OCI-M1 (cell line): ENCODE results near the gene ALG8.
A peak's percentile ranks its signal among the peaks of the same experiment; 100 is the strongest.
"Not testable (repeated sequence)": the region's sequence is repeated elsewhere in the genome, so short reads cannot be mapped to it uniquely, and the experiment has no call there.

Experiments used
- DNase-seq: peaks from one replicate; lab custom pipeline; 2025; lab: John Stamatoyannopoulos, UW

ALG8 gene

DNA sequence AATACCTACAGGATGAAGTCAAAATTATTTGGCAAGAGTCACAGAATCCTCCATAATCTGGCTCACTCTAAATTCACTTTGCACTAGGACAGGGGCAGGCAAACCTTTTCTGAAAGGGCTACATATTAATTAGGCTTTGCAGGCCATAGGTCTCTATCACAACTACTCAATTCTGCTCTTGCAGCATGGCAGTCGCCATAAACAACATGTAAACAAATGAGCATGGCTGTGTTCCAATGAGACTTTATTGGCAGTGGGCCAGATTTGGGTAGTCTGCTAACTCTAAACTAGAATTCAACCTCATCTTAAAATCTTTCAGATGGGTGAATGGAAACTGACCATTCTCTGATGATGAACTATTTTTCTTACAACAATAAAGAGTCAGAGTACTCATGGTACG is 70.0 kb downstream of the ALG8 start:
- DNase-seq = no peak

DNA sequence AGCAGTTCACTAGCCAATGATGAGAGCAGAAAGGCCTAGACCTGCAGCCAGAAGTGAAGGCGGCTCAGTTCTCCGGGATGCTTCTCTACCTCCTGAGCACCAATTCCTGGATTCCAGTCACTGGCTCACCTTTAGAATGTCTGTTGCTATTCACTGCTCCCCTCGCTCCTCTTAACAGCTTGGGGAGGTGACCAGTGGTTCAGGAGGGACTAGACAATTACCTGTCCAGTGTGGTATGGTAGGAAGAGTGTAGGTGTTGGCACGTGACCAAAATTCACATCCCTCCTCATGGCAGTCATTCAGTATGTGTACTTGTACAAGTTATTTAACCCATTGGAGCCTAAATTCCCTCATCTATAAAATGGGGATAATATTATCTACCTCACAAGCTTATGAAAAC is 71.7 kb downstream of the ALG8 start:
- DNase-seq = no peak

DNA sequence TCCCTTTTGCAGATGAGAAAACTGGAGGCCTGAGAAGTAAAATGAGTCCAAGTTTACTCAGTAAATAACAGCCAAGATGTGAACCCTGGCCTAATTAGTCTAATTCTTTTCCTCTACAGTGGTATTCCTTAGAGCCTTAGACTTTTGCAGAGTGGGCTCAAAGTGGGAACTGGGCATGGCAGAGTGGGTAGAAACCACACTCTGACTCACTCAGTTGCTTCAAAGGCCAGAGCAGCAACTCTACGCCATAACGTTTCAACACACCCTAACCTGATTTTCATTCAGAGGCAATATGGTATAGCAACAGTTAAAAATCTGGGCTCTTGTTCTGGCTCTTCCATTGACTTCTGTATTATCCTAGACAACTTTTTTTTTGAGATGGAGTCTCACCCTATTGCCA is 73.0 kb downstream of the ALG8 start:
- DNase-seq = no peak

DNA sequence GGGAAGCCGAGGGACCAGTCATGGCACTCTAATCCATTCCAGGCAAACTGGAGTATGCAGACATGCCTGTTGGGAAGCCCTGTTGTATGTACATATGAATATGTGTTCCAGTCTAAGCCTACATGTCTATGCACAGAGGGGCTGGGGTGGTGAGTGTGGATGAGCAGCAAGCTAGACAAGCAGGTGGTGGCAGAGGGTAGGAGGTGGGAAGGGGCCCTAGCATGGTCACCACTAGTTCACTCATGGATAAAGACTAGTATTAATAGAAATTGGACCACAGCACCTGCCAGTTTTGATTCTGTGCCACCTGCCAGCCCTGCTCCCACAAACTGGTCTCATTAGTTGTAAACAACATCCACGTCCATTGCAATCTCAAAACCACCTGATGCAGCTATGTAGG is 74.2 kb downstream of the ALG8 start:
- no peak for DNase-seq

DNA sequence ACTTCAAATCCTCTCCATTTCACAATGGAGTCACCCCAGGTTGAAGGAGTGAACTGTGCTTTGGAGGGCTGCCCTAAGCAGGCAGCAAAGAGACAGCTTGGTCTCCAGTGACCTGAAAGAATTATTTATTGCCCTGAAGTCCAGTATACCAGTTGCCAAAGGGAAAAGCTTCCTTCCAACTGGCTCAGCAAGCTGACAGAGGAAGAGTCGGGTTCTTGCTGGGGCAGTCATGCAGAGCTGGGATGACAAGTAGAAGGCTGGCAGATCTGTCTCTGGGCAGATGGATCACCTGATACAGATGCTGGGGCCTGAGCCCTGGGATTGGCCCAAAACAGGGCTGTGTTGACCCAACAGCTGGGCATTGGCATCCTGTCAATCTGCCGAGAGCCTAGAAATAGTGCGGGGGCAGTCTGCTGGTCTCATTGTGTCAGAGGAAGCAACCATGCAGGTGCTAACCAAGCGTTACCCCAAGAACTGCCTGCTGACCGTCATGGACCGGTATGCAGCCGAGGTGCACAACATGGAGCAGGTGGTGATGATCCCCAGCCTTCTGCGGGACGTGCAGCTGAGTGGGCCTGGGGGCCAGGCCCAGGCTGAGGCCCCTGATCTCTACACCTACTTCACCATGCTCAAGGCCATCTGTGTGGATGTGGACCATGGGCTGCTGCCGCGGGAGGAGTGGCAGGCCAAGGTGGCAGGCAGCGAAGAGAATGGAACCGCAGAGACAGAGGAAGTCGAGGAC is 75.8 kb downstream of the ALG8 start, which contains the start of gene THRSP:
TSS of gene THRSP (plus strand) at position 422 of the 742 bp plus-strand sequence. CDS start at position 443, 21 bp downstream.
- no peak for DNase-seq

DNA sequence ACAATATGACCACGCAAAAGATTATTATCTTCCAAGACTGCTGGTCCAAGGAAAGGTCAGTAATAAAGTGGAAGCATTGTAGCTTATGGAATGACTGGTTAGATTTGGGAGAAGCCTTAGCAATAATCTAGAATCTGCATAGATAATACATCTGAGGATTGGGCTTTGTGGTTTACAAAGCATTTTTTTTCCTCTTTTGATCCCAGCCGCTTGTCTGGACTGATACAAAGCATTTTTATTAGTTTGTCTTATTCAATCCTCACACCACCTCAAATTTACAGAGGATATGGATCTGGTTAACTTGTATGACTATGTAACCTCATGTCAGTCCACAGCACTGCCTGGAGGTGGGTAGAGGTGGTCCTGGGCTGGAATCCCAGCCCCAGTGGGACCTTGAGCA is 76.8 kb downstream of the ALG8 start:
- peak; percentile 53 for DNase-seq

DNA sequence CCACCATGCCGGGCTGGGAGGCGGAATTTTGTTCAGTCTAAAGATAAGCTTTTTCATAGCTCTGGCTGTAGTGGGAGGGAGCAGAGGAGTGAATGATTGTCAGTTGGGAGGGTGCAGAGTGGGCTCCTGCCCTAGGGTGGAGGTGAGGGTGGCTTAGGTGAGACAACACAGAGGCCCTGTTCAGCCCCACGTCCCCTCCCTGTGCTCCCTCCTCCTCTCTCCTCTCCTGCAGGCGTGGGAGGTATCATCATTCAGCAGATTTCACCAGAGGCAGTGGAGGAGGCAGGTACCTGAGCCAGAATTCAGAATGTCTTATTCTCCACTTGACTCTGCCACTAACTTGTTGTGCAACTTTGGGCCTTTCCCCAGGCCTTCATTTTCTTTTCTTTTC is 77.5 kb downstream of the ALG8 start:
- peak; percentile 77 for DNase-seq

DNA sequence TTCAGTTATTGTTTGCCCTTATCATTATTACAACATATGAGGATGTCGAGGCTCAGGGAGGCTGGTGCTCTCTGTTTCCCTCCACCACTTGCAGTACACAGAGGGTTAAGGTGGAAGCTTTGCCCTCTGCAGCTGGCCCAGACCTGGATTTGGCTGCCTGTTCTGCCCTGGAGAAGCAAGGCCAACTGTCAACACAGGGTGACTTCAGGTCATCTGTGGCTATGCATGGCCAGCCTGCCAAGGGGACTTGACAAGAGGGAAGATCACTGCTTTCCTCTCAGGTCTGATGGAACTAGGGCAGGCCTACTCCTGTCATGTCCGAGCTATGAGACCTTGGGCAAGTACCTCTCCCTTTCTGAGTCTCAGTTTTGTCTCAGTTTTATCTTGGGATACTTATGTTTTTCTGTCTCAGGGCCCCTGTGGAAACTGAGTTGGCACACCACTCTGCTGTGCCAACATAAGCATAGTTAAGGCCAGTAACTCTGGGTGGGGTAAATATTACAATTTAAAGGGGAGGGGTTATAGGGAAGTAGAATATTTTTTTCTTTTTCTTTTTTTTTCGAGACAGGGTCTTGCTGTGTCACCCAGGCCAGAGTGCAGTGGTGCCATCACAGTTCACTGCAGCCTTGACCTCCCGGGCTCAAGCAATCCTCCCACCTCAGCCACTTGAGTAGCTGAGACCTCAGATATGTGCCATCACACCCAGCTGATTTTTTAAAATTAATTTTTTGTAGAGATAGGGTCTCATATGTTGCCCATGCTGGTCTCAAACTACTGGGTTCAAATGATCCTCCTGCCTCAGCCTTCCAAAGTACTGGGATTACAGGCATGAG is 78.1 kb downstream of the ALG8 start:
- peak; percentile 69 for DNase-seq

DNA sequence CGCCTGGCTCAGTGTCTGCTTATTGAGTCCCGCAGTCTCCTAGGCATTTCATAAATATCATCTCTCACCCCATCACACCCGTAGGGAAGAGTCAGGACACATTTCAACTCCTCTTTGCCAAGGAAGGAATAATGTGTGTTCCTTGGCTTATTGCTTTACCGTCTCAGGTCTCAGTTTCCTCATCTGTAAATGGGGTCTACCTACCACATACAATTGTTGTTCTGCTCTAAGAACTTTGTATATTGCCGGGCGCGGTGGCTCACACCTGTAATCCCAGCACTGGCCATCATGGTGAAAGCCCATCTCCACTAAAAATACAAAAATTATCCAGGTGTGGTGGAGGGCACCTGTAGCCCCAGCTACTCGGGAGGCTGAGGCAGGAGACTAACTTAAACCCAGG is 78.9 kb downstream of the ALG8 start:
- no peak for DNase-seq

DNA sequence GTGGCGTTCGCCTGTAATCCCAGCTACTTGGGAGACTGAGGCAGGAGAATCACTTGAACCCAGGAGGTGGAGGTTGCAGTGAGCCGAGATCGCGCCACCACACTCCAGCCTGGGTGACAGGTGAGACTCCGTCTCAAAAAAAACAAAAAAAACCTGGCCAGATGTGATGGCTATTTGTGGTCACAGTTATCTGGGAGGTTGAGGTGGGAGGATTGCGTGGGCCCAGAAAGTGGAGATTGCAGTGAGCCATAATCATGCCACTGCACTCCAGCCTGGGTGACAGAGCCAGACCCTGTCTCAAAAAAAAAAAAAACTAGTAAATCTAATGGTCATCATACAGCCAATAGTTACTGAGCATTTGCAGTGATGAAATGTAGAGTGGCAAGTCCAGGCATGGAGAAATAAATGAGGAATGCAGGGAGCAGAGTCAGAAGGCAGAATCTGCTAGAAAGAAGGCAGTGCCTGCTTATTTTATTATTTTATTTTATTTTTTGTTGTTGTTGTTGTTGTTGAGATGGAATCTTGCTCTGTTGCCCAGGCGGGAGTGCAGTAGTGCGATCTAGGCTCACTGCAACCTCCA is 79.6 kb downstream of the ALG8 start:
- DNase-seq = not testable (repeated sequence)

DNA sequence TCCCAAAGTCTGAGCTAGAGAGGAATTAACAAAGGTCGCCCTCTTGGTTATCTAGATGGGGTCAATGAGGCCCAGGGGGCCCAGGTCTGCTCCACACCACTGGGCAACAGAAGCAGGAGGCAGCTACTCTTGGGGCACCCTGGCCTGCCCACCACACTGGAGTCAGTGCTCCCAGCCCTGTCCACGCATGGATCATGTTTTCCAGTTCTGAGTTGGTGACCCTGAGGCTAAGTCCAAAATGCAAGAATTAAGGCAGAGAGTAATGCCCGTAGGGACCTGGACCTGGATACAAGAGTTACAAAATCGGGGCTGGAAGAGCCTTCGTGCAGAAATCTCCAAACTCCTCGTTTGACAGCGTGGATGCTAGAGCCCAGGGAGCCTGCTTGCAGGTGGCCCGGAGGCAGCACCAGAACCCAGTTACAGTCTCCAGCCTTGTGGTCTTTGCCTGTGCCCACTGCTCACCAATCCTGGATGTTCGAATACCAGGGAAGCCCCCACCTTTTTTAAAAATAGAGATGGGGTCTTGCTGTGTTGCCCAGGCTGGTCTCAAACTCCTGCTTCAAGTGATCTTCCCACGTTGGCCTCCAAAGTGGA is 81.9 kb downstream of the ALG8 start:
- no peak for DNase-seq

DNA sequence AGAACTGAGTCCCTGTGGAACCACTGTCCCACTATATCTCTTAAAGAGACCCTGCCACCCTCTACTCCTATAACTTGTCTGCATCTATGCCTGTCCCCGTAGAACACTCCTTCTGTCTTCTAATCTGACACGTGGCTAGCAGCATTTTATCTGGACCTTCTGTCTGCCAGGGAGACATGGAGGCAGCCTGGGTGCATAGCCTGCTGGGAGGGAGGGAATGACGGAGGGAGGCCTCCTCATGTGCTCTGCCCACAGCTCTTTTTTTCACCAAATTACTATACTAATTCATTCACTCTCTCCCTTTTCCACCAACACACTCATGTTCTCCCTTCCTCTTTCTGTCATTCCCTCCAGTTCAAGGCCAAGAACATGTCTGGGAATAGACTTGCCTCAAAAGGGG is 83.3 kb downstream of the ALG8 start:
- DNase-seq = peak; percentile 65

DNA sequence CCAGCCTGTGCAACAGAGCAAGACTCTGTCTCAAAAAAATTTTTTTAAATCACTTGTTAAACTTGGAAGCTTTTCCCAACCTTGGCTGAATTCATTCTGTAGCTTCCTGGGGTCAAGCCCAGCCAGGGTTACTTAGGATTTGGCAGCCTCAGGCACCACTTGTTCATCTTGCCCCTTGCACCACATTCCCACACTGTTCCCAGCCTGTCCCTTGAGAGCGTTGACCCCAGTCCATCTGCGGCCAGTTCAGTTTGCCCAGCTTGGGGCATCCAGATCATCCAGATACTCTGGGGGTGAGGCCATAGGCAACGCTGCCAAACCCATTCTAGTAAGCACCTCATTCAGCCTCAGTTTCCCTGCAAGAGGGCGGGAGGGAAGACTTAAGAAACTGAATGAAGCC is 84.5 kb downstream of the ALG8 start:
- no peak for DNase-seq

DNA sequence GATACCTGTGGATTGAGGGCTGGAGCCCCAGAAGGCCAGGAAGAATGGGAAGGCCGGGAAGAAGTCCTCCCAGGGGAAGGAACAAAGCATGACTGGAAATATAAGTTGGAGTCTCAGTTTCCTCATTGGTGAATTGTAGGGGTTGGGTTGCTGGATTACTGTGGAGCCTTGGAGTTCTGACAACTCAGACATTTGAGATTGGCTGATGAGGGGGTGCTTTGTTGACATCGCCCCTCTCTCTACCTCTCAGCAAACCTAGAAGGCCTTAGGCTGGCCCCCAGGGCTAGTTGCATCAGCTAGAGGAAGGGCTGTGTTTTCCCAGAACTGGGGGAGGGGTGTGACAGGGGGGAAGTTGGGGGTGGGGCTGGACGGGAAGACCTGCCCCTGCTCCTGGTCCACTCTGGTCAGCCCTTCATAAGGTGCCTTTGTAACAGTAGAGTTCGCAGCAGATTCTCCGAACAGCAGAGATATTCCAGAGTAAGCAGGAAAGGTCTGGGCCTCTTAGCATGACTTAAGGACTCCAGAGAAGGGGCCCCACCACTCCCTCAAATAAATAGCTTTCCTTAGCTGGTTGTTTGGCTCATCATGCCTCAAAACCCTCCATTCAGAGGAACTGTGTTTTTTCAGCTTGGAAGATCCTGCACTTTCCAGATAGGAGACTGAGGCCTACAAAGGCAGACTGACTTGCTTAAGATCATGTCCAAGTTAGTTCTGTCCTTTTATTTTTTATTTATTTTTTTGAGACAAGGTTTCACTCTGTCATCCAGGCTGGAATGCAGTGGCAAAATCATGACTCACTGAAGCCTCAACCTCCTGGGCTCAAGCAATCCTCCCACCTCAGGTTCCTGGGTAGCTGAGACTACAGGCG is 88.2 kb downstream of the ALG8 start:
- peak; percentile 100 for DNase-seq
